Stimulated activated CD8-positive, alpha-beta memory T cell treated with anti-CD3 and anti-CD28 coated beads, Interleukin-7, amount 100 ng/mL, for 1 hour (primary cell): Measurements from ENCODE around the gene ASPHD2.

Experiments used
- DNase-seq, 2 donors: peaks; one replicate each; pipeline ENCODE4 v3.0.0-alpha.2; 2020; ENCODE audit warnings: low read depth in 2 of 2

The ASPHD2 gene

GRCh38 chr22:26445577-26446275 lies 16.7 kb downstream of the ASPHD2 start:
- DNase-seq = no peak

DNA sequence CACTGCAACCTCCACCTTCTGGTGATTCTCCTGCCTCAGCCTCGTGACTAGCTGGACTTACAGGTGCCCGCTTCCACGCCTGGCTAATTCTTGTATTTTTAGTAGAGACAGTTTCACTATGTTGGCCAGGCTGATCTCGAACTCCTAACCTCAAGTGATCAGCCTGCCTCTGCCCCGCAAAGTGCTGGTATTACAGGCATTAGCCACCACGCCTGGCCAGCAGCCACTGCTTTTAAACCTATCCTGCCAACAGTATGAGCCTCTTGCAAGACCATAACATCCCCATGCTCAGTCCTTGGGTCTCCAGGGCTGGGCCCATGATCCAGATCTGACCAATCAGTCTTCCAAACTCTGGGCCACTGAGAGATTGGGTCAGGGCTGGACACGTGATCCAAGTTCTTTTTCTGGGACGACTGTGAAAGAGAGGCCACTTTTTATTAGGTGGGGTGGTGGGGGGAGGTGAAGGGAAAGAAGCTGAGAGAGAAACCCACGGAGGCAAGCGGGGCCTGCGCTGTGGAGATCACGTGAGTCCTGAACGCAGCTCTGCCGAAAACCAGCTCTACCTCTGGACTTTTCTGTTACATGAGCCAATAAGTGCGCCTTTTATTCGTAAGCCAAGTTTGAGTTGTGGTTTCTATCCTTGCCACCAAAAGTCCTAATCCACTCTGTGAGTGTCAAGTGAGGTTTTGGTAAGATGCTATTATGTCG lies 17.9 kb downstream of the ASPHD2 start:
- no peak for DNase-seq

- no peak for DNase-seq
These were observed 18.7 kb downstream of the ASPHD2 start for GRCh38 chr22:26447584-26448329.

DNA sequence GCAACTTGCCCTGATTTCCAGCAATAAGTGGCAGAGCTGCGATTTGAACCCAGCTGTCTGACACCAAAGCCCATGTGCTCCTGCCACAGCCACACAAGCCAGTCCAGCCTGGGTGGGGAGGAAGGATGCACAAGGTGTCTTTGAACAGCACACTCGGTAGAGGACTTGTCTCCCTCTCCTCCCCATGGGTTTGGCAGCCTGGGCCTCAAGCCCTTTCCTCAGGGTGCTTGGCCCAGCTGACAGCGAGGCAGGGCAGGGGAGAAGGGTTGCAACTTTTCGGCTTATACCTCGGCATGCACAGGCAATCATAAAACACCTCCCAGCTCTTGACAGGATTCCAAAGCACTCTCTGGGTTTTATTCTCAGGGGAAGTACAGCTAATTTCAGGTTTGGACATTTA lies 19.3 kb downstream of the ASPHD2 start:
- DNase-seq = no peak

DNA sequence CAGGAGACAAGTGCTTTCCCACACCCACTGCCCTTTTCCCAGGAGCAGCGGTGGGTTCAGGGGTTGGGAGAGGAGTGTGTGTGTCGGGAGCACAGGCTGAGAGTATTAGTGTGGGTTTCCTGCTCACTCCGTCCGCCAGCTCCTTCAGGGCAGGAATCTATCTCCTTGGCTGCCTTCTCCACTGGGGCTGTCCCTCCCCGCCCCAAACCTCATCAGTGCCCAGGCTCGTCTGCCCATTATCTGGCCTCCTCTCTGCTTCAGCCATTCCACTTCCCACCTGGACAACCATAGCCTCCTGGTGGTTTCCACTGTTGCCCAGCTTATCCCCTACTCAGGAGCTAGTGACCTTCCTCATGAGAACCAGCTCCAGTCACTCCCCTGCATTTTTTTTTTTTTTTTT lies 19.9 kb downstream of the ASPHD2 start:
- DNase-seq = no peak

- DNase-seq = no peak
These were observed 21.6 kb downstream of the ASPHD2 start for GRCh38 chr22:26450453-26451185.

DNA sequence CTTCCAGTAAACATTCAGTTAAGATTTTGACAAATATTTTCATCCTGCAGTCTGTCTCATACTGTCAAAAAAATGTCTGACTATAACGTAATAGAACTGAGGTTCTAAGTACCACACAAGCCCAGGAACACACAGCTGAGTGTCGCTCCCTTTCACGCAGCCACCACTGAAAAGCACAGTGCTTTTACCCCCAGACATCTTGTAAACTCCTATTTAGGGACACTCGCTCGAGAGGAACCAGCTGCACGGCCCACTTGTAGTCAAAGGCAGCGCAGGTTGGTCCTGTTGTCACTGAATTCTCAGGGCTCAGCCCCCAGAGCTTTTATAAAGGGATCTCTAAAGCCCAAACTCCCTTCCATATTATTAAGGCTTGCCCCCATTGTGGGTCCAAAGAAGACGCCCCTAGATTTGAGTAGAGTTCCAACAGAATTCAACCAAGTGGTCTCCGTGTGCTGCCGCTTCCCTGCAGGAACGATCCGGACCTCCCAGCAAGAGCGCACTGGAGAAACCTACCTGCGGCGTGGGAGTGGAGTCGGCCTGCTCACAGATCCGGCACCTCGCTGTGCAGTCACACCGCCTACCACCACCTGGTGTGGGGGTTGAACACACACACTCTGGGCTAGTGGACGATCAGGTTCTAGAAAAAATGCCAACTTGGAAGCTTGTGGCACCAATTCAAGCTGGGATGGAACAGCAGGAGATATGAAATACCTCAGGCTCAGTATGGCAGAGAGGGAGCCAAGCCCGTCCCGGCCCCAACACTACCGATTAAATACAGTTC lies 23.4 kb downstream of the ASPHD2 start:
- DNase-seq = no peak

- DNase-seq = no peak
These were observed 24.2 kb downstream of the ASPHD2 start for GRCh38 chr22:26453216-26453615.

DNA sequence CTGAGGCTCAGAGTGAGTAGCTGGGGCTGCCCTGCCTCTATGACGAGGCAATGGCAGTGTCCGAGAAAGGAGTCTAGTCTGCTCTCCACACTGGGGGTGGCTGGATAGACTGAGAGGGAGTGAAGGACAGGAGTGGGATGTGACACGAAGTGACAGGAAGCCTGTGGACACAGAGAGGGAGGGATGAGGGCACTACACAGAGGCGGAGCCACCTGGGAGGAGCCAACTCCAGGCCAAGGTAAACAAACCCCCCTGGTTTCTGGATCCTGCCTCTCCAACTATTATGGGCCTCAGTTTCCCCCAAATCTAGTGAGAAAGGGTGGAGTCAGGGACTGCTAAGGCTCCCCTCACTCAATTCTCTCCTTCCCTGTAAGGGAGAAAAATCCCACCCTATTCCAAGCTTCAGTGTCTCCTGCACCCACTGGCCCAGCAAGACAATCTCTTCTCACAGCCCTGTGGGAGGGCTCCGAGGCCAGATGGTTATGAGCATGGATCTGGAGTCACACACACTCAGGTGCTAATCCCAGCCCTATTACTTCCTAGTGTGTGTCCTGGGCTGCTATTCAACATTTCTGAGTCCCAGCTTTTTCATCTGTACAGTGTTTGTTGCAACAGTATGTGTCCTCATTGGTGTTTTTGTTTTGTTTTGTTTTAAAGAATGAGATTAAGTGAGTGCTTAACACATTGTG lies 24.9 kb downstream of the ASPHD2 start:
- no peak for DNase-seq

DNA sequence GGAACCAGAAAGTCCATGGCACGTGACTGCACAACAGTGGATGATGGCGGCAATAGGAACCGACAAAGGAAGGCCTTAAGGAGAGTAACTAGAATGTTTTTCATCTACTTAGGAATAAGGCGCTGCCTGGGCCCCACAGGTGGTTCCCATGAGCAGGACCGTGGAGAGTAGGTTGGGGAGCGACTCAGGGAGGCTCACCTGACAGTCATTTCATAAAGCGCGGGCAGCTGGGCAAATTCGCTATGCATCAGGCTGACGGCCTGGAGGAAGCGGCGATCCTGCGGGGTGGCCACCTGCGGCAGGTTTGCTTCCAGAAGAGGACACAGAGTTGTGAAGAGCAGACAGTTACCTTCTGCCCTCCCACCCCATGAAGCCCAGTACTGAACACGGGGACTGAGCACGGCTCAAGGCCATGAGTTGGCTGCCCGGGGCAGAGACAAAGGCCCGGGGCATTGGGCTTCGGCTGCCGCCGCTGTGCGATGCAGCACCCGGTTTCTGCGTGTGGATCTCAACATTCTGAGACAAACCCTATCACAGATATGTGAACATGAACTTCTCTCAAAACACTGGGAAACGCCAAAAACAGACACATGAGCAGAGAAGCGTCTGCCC lies 28.7 kb downstream of the ASPHD2 start:
- DNase-seq = no peak

DNA sequence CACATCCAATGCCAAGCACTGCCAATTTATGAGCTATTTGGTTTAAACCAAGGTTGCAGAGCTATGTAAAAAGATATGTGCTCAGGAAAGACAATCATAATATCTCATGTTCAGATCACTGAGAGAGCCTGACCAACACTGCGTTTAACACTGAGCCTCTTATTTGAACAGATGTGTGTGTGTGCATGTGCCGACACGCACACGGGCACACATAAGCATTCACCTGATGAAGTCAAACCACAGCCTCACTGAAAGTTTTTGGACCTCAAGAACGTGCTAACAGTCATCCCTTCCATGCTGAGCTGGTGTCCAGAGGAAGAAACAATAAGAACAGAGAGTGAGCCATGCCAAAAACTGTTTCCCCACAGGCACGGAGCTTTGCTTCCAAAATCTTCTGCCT lies 31.1 kb downstream of the ASPHD2 start:
- no peak for DNase-seq

- peak in 1 of 2 donors; percentile 14 for DNase-seq
These were observed 32.2 kb downstream of the ASPHD2 start for GRCh38 chr22:26461188-26461810.

GRCh38 chr22:26462051-26462450 lies 33.0 kb downstream of the ASPHD2 start:
- DNase-seq = no peak

DNA sequence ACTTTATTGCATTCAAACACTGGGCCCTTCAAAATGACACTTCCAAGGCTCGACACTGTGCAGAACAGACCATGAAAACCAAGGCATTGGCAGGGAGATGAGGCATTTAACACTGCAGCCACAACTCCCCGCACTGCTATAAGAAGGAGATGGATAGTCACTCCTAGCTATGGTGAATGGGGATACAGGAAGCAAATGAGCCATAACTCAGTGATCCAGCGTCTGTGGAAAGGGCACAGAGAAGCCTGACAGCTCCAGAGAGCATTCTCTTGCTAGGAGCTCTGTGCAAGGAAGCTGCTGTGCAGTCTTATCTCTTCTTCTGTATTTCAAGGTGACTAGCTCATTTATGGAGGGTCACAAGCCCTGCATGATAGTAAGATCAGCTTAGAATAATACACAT lies 33.6 kb downstream of the ASPHD2 start:
- no peak for DNase-seq

DNA sequence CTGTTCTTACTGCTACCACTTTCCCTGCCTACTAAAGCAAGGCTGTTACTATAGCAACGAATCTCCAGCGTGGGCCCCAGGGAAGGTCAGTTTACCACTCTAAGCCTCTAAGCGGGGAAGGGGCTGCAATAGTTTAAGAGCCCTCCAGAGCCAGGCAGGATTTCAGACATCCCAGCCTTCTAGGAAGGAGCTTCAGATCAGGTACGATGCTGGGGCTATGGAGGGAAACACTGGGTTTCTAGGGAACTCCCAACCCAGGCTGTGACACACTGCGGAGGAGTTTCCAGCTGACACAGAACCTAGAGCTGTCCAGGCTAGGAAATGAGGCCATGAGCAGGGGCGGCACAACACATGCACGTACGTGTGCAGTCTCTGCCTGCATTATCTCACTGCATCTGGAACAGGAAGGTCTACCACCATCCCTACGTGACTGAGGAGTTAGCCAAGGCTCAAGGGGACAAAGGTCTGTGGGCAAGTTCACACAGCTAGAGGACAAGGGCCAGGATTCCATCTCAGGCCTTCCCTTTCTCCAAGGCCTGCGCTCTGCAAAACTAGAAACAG lies 34.1 kb downstream of the ASPHD2 start:
- DNase-seq = no peak

- DNase-seq = no peak
These were observed 34.6 kb downstream of the ASPHD2 start for GRCh38 chr22:26463688-26464087.

GRCh38 chr22:26464312-26464711 lies 35.3 kb downstream of the ASPHD2 start:
- DNase-seq = no peak

- no peak for DNase-seq
These were observed 37.1 kb downstream of the ASPHD2 start for GRCh38 chr22:26466196-26466595.

DNA sequence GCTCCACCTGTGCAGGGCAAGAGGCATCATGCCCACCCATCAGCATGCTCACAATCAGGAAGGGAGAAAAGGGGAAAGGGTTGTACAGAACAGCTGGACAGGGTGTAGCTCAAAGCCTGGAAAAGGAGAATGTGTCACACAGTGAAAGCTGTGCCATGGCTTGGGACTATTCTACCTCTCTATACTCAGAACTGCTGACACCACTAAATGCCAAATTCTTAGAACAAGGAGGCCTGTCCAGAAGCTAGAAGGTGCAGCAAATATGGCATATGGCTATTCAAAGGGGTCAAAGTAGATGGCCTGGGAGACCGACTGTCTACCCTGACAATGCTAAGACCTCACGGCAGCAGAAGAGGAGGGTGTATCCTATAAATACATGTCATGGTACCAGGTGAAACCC lies 41.7 kb downstream of the ASPHD2 start:
- no peak for DNase-seq

- DNase-seq = no peak
These were observed 42.5 kb downstream of the ASPHD2 start for GRCh38 chr22:26471522-26471921.
